Lower lobe of right lung (tissue), 2 donors: ENCODE results near the gene SSTR3. TPM values are rescaled to one million over a fixed set of nuclear protein-coding genes. Genes with fewer than 3 reads are reported as not detected.
A peak's percentile ranks its signal among the peaks of the same experiment; 100 is the strongest.

Experiments
- ATAC-seq, 2 donors: fragments of 200-7000 bp; cut with Tn5 transposase; one replicate each; pipeline ENCODE4 v1.9.1; 2020 to 2022; ENCODE audit warnings: mild to moderate bottlenecking in 2 of 2, moderate library complexity in 2 of 2
- DNase-seq: peaks from one replicate; pipeline ENCODE4 v3.0.0-alpha.2; 2020
- H3K27ac ChIP-seq: fragments of 200-600 bp; one replicate; pipeline ENCODE4 v1.8.0; 2022
- H3K27me3 ChIP-seq: fragments of 200-600 bp; one replicate; pipeline ENCODE4 v1.8.0; 2022; ENCODE audit warnings: low read depth
- H3K36me3 ChIP-seq: fragments of 200-600 bp; one replicate; pipeline ENCODE4 v1.8.0; 2022; ENCODE audit warnings: mild to moderate bottlenecking
- H3K4me1 ChIP-seq: fragments of 200-600 bp; one replicate; pipeline ENCODE4 v1.8.0; 2022
- H3K4me3 ChIP-seq: fragments of 200-600 bp; one replicate; pipeline ENCODE4 v1.8.0; 2022; ENCODE audit warnings: mild to moderate bottlenecking
- H3K9me3 ChIP-seq: fragments of 200-600 bp; one replicate; pipeline ENCODE4 v1.8.0; 2022
- CTCF ChIP-seq: fragments of 200-600 bp; IDR thresholded peaks from one replicate; pipeline ENCODE4 v1.8.0; 2022; ENCODE audit warnings: antibody characterized with exemption, mild to moderate bottlenecking
- intact Hi-C: fragments of 100-400 bp; cut with DNase I; formaldehyde crosslinking; loops from one replicate; pipeline ENCODE4 v1.11.0; 2022
- total RNA-seq: library from RNA; stranded (reverse); fragmentation: NEBNext Ultra II Directional; extraction: Animal tissue kit (Norgen Biotek cat#: 25700); gene quantifications from one replicate; pipeline ENCODE4 v1.2.1, GENCODE V29; 2021
- donor health status: DM: no; HTN: yes; CAD: no; lungs with severe emphysema.

SSTR3 gene
- total RNA-seq, 1 donor from 2014 or later: not detected

DNA sequence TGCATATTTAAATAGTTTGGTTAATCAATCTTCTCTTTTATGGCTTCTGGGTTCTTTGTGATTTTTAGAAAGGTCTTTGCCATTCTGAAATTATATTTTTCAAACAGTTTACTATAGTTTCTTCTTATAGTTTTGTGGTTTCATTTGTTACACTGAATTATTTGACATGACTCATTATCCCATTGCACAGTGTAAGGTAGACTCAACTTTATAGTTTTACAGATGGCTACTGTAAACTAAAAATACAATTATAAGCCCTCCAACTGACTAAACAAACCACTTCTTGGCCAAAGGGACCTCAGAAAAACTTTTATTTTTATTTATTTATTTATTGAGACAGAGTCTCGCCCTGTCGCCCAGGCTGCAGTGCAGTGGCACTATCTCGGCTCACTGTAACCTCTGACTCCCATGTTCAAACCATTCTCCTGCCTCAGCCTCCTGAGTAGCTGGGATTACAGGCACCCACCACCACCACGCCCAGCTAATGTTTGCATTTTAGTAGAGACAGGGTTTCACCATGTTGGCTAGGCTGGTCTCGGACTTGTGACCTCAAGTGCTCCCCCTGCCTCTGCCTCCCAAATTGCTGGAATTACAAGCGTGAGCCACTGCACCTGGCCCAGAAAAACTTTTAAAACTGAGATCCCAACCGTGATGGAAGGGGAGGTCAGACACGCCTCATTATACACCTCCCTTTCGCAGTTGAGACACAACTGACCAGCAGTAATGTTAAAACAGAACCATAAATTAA lies 45.9 kb upstream of the SSTR3 start:
- Histone ChIP-seq H3K36me3 (no peaks in the 10 kb centered on the region), H3K27ac (no peak overlapping the region), H3K27me3 (peaks cover 55% of the 10 kb centered on the region), H3K9me3 (no peaks in the 10 kb centered on the region), H3K4me1 (peaks cover 9% of the 10 kb centered on the region), H3K4me3 (no peak overlapping the region)
- intact Hi-C loops: no loop called here
- no peak for DNase-seq
- ATAC-seq: no peak
- TF ChIP-seq CTCF: no peak

DNA sequence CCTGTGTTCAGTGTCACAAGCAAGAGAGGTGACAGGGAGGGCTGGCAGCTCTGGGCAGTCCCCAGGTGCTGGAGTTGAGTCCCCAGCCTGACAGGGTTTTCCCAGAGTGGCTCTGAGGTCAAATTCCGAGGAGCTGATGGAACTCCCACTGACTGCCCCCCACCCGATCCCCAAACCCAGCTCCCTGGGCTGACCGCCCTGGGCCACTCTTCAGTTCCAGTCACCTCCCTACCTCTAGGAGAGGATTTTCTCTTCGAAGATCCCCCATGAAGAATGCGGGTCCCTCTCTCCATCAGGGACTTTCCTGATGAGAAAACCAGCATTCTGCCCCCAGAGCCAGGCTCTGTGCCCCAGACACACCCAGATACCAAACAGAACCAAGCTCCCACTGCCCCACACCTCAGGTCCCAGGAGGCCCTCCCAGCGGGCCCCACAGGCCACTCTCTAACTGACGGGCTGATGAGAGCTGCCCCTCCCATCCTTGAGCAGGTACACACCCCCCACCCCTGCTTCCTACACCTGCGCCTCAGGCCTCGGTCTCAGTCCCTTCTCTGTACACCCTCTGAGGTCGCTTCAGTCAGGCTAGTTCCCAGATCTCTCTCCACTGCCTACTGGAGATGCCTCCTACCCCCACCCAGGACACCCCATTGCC lies 43.9 kb upstream of the SSTR3 start:
- no peaks in the 10 kb centered on the region for H3K36me3 ChIP-seq
- ATAC-seq (peak in 1 of 2 donors; percentile 25), DNase-seq (peak; percentile 14)
- intact Hi-C loops: no loop called here
- no peaks in the 10 kb centered on the region for H3K9me3 ChIP-seq
- H3K27ac ChIP-seq: no peak overlapping the region
- no peak overlapping the region for H3K4me3 ChIP-seq
- H3K27me3 ChIP-seq: peaks cover 55% of the 10 kb centered on the region
- H3K4me1 ChIP-seq: peaks cover 9% of the 10 kb centered on the region
- no peak for TF ChIP-seq CTCF

GRCh38 chr22:37255558-37256006 lies 43.3 kb upstream of the SSTR3 start:
- H3K9me3 ChIP-seq: no peaks in the 10 kb centered on the region
- H3K4me1 ChIP-seq: peaks cover 6% of the 10 kb centered on the region
- no peak for ATAC-seq
- peaks cover 55% of the 10 kb centered on the region for H3K27me3 ChIP-seq
- DNase-seq: no peak
- intact Hi-C loops: no loop called here
- no peaks in the 10 kb centered on the region for H3K36me3 ChIP-seq
- no peak for TF ChIP-seq CTCF
- no peak overlapping the region for H3K27ac ChIP-seq
- no peak overlapping the region for H3K4me3 ChIP-seq

GRCh38 chr22:37254867-37255233 lies 42.6 kb upstream of the SSTR3 start:
- ATAC-seq: no peak
- Histone ChIP-seq H3K27ac (no peak overlapping the region), H3K27me3 (peaks cover 49% of the 10 kb centered on the region), H3K9me3 (no peaks in the 10 kb centered on the region), H3K4me3 (no peak overlapping the region), H3K4me1 (peaks cover 4% of the 10 kb centered on the region), H3K36me3 (no peaks in the 10 kb centered on the region)
- intact Hi-C loops: no loop called here
- TF ChIP-seq CTCF: no peak
- no peak for DNase-seq

DNA sequence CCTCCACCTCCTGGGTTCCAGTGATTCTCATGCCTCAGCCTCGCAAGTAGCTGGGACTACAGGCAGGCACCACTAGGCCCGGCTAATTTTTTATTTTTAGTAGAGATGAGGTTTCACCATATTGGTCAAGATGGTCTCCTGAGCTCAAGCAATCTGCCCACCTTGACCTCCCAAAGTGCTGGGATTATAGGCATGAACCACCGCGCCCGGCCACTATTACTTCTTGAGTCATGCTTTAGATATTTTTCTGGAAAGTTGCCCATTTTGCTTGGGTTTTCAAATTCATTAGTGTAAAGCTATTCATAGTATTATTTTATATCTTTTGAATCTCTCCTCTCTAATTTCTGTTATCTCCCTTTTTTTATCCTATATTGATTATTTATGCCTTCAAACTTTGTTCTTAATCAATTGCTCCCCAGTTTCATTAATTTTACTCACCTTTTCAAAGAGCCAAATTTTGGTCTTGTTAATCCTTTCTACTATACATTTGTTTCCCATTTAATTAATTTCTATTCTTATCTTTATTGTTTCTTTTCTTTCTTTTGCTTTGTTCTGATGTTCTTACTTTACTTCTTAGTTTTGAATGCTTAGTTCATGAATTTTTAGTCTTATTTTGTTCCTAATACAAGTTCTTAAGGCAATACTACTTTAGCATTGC lies 42.1 kb upstream of the SSTR3 start:
- no peak for TF ChIP-seq CTCF
- intact Hi-C loops: no loop called here

More for the DNA sequence above, 42.1 kb upstream of the SSTR3 start:
- peak; percentile 31 for DNase-seq
- ATAC-seq: no peak
- H3K27me3 ChIP-seq: peaks cover 45% of the 10 kb centered on the region
- no peaks in the 10 kb centered on the region for H3K9me3 ChIP-seq
- H3K36me3 ChIP-seq: no peaks in the 10 kb centered on the region
- no peak overlapping the region for H3K27ac ChIP-seq
- H3K4me1 ChIP-seq: peaks cover 2% of the 10 kb centered on the region
- no peak overlapping the region for H3K4me3 ChIP-seq
